ENCODE data around the gene OR51D1. TPM values are rescaled to one million over a fixed set of nuclear protein-coding genes. Genes with fewer than 3 reads are reported as not detected.

Gene OR51D1
- total RNA-seq, 1 donor from 2014 or later = not detected

GRCh38 chr11:4664183-4664582, 26.9 kb downstream of the OR51D1 start:
- H3K27ac ChIP-seq (replicated peaks) = no peak overlapping the region
- intact Hi-C loops (cut with micrococcal nuclease) = no loop called here
- no peak for DNase-seq

GRCh38 chr11:4664786-4665185, 27.5 kb downstream of the OR51D1 start:
- H3K9me3 ChIP-seq (replicated peaks) = no peaks in the 10 kb centered on the region
- H3K27me3 ChIP-seq (ENCODE audit: low read depth) = no peaks in the 10 kb centered on the region
- H3K27ac ChIP-seq (replicated peaks) = no peak overlapping the region
- H3K36me3 ChIP-seq = no peaks in the 10 kb centered on the region
- no peak overlapping the region for H3K4me3 ChIP-seq
- no peak for TF ChIP-seq CTCF (IDR thresholded peaks at IDR 0.05; ENCODE audit: borderline replicate concordance)
- H3K4me1 ChIP-seq = no peaks in the 10 kb centered on the region
- no peak for DNase-seq
- intact Hi-C loops (cut with micrococcal nuclease) = no loop called here

More at GRCh38 chr11:4664183-4664582, 26.9 kb downstream of the OR51D1 start:
- H3K27me3 ChIP-seq (ENCODE audit: low read depth) = no peaks in the 10 kb centered on the region
- H3K4me1 ChIP-seq = no peaks in the 10 kb centered on the region
- no peak overlapping the region for H3K4me3 ChIP-seq
- H3K9me3 ChIP-seq (replicated peaks) = no peaks in the 10 kb centered on the region
- no peaks in the 10 kb centered on the region for H3K36me3 ChIP-seq
- no peak for TF ChIP-seq CTCF (IDR thresholded peaks at IDR 0.05; ENCODE audit: borderline replicate concordance)

DNA sequence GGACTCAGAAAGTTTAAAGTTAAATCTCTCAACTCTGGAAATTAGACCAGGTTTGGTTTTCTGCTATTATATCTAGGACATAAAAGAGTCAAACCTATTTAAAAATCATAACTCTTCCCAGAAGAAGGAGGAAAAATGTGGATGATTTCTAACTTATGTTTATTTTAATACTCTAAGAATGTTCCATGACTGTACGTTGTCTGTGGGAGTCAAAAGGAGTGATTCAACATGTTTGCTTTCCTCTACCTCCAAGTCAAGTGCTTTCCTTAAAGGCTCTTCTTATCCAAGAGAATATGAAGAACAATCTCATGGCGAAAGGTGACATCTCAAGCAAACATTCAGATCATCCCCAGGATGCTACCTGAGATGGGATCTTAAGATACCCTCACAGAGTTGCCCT, 28.1 kb downstream of the OR51D1 start:
- DNase-seq = no peak
- no peak overlapping the region for H3K4me3 ChIP-seq
- no peaks in the 10 kb centered on the region for H3K9me3 ChIP-seq (replicated peaks)
- intact Hi-C loops (cut with micrococcal nuclease) = no loop called here
- no peak for TF ChIP-seq CTCF (IDR thresholded peaks at IDR 0.05; ENCODE audit: borderline replicate concordance)
- H3K27ac ChIP-seq (replicated peaks) = no peak overlapping the region
- H3K27me3 ChIP-seq (ENCODE audit: low read depth) = no peaks in the 10 kb centered on the region
- H3K36me3 ChIP-seq = no peaks in the 10 kb centered on the region
- no peaks in the 10 kb centered on the region for H3K4me1 ChIP-seq

- Histone ChIP-seq H3K4me1 (peaks cover 8% of the 10 kb centered on the region), H3K36me3 (no peaks in the 10 kb centered on the region), H3K9me3 (replicated peaks) (no peaks in the 10 kb centered on the region), H3K27ac (replicated peaks) (no peak overlapping the region), H3K4me3 (no peak overlapping the region), H3K27me3 (ENCODE audit: low read depth) (no peaks in the 10 kb centered on the region)
- TF ChIP-seq CTCF (IDR thresholded peaks at IDR 0.05; ENCODE audit: borderline replicate concordance) = no peak
- no peak for DNase-seq
- intact Hi-C loops (cut with micrococcal nuclease) = no loop called here
These were observed 34.5 kb downstream of the OR51D1 start for GRCh38 chr11:4671741-4672140.

- no peak for DNase-seq
- H3K4me3 ChIP-seq = no peak overlapping the region
- no peaks in the 10 kb centered on the region for H3K36me3 ChIP-seq
- H3K9me3 ChIP-seq (replicated peaks) = no peaks in the 10 kb centered on the region
- H3K27me3 ChIP-seq (ENCODE audit: low read depth) = no peaks in the 10 kb centered on the region
- no peak overlapping the region for H3K27ac ChIP-seq (replicated peaks)
- H3K4me1 ChIP-seq = peaks cover 8% of the 10 kb centered on the region
- intact Hi-C loops (cut with micrococcal nuclease) = no loop called here
- TF ChIP-seq CTCF (IDR thresholded peaks at IDR 0.05; ENCODE audit: borderline replicate concordance) = no peak
These were observed 35.2 kb downstream of the OR51D1 start for GRCh38 chr11:4672470-4672869.

- Histone ChIP-seq H3K27me3 (ENCODE audit: low read depth) (no peaks in the 10 kb centered on the region), H3K27ac (replicated peaks) (no peak overlapping the region), H3K9me3 (replicated peaks) (no peaks in the 10 kb centered on the region), H3K36me3 (no peaks in the 10 kb centered on the region), H3K4me3 (no peak overlapping the region), H3K4me1 (peaks cover 8% of the 10 kb centered on the region)
- intact Hi-C loops (cut with micrococcal nuclease) = no loop called here
- DNase-seq = no peak
- TF ChIP-seq CTCF (IDR thresholded peaks at IDR 0.05; ENCODE audit: borderline replicate concordance) = no peak
These were observed 36.5 kb downstream of the OR51D1 start for GRCh38 chr11:4673781-4674180.
